ENCODE data around the gene TAP1.

The TAP1 gene

DNA sequence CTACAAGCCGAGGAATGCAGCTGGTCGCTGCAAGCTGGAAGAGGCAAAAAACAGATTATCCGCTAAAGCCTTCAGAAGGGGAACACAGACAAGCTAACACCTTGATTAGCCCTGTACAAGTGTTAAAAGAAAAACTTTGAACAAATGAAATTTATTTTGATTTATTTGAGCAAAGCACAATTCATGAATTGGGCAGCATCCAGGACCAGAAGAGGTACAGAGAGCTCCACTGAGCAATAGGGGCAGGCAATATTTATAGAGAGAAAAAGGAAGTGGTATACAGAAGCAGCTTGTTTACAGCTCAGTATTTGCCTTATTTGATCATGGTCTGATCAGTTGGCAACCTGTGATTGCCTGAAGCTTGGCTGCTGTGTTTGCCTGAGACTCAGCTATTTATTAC, 54.3 kb downstream of the TAP1 start:
- in situ Hi-C loops (cut with HindIII; ENCODE audit: low pct_ligation_motif_present, low sequenced_read_pairs) = no loop called here
- no peaks in the 10 kb centered on the region for H3K36me3 ChIP-seq (replicated peaks)
- TF ChIP-seq, protein P1, sequence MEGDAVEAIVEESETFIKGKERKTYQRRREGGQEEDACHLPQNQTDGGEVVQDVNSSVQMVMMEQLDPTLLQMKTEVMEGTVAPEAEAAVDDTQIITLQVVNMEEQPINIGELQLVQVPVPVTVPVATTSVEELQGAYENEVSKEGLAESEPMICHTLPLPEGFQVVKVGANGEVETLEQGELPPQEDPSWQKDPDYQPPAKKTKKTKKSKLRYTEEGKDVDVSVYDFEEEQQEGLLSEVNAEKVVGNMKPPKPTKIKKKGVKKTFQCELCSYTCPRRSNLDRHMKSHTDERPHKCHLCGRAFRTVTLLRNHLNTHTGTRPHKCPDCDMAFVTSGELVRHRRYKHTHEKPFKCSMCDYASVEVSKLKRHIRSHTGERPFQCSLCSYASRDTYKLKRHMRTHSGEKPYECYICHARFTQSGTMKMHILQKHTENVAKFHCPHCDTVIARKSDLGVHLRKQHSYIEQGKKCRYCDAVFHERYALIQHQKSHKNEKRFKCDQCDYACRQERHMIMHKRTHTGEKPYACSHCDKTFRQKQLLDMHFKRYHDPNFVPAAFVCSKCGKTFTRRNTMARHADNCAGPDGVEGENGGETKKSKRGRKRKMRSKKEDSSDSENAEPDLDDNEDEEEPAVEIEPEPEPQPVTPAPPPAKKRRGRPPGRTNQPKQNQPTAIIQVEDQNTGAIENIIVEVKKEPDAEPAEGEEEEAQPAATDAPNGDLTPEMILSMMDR (IDR thresholded peaks at IDR 0.05; ENCODE audit: low read depth, low read length, missing control alignments) = no peak
- no peak overlapping the region for H3K4me3 ChIP-seq (ENCODE audit: low read depth, low read length)
- no peak for DNase-seq
- no peak overlapping the region for H3K27ac ChIP-seq
- H3K27me3 ChIP-seq (replicated peaks) = peaks cover 16% of the 10 kb centered on the region

- in situ Hi-C loops (cut with HindIII; ENCODE audit: low pct_ligation_motif_present, low sequenced_read_pairs) = no loop called here
- peaks cover 9% of the 10 kb centered on the region for H3K27me3 ChIP-seq (replicated peaks)
- no peaks in the 10 kb centered on the region for H3K36me3 ChIP-seq (replicated peaks)
- peak overlapping the region; percentile 10 for H3K4me3 ChIP-seq (ENCODE audit: low read depth, low read length)
- TF ChIP-seq, protein P1 (IDR thresholded peaks at IDR 0.05; ENCODE audit: low read depth, low read length, missing control alignments) = peak; percentile 84
- DNase-seq = peak; percentile 47
- no peak overlapping the region for H3K27ac ChIP-seq
Measured at GRCh38 chr6:32796848-32797776, 56.4 kb downstream of the TAP1 start.

All from brain microvascular endothelial cell (primary cell).